Body of pancreas (tissue), 4 donors: Measurements from ENCODE around the gene DCT. TPM values are rescaled to one million over a fixed set of nuclear protein-coding genes. Genes with fewer than 3 reads are reported as not detected.

ENCODE experiments used
- ATAC-seq: fragments of 150-250 bp; one replicate; pipeline ENCODE4 v1.9.1; 2016
- DNase-seq, 4 donors: peaks; one replicate each; pipeline ENCODE4 v3.0.0-alpha.2; 2019
- H3K27ac ChIP-seq, 4 donors: fragments of 200-600 bp; sonication (generic); 1 replicate in 3 of 4; 2 replicates in 1 of 4; pipeline versions ENCODE4 v1.5.1 to v1.6.1; 2016 to 2019; ENCODE audit warnings: mild to moderate bottlenecking in 1 of 4, mixed read lengths in 1 of 4, moderate library complexity in 1 of 4
- H3K27me3 ChIP-seq, 2 donors: fragments of 200-600 bp; sonication (generic); one replicate each; pipeline ENCODE4 v1.6.0; 2016; ENCODE audit warnings: mild to moderate bottlenecking in 1 of 2
- H3K36me3 ChIP-seq, 2 donors: fragments of 200-600 bp; sonication (generic); replicated peaks in 1 of 2; 2 replicates each; pipeline ENCODE4 v1.5.1; 2016; ENCODE audit warnings: low read depth in 2 of 2; ENCODE audit not compliant: insufficient read depth in 1 of 2
- H3K4me1 ChIP-seq: fragments of 200-600 bp; sonication (generic); one replicate; pipeline ENCODE4 v1.6.0; 2016
- H3K4me3 ChIP-seq, 2 donors: fragments of 200-600 bp; sonication (generic); 1 replicate in 1 of 2; 2 replicates in 1 of 2; pipeline ENCODE4 v1.5.1; 2016 to 2019
- H3K9me3 ChIP-seq, 3 donors: fragments of 200-600 bp; sonication (generic); 1 replicate in 2 of 3; 2 replicates in 1 of 3; pipeline ENCODE4 v1.5.1; 2016
- CTCF ChIP-seq, 7 experiments: fragments of 450-650 bp in 4 of 7; fragments of 200-600 bp in 3 of 7; sonication (generic) in 3 of 7; IDR thresholded peaks; one replicate each; pipeline ENCODE4 v1.5.1; 2016 to 2019; ENCODE audit warnings: antibody characterized with exemption in 7 of 7
- POLR2A ChIP-seq, 3 donors: fragments of 450-650 bp; IDR thresholded peaks; one replicate each; pipeline ENCODE4 v1.6.1; 2016; ENCODE audit warnings: antibody characterized with exemption in 3 of 3, mild to moderate bottlenecking in 2 of 3
- WGBS, 2 donors: methylation state at CpG; one replicate each; pipeline ENCODE4 v1.1.5; 2017; 5-methylcytosine and 5-hydroxymethylcytosine counted together
- intact Hi-C: fragments of 100-400 bp; cut with DNase I; formaldehyde crosslinking; loops from one replicate; pipeline ENCODE4 v1.15.1; 2023
- total RNA-seq, 2 donors: library from RNA; depleted of rRNA; stranded (reverse); fragments of >200 nt; gene quantifications; one replicate each; pipeline ENCODE4 v1.1.0, GENCODE V29; 2016

DCT gene
- total RNA-seq, 2 donors from 2014 or later = 0.33 to 0.78 TPM

- WGBS, 2 donors = 66 to 69% methylated on average over 7 of the region's 7 CpGs
- ATAC-seq = no peak
- no peaks in the 10 kb centered on the region for H3K9me3 ChIP-seq
- intact Hi-C loops = no loop called here
- no peak overlapping the region for H3K4me3 ChIP-seq
- TF ChIP-seq CTCF (IDR thresholded peaks at IDR 0.05) (no peak), POLR2A (IDR thresholded peaks at IDR 0.05) (no peak)
- H3K4me1 ChIP-seq = no peaks in the 10 kb centered on the region
- no peaks in the 10 kb centered on the region for H3K36me3 ChIP-seq
- no peaks in the 10 kb centered on the region for H3K27me3 ChIP-seq
- DNase-seq = no peak
- H3K27ac ChIP-seq = no peak overlapping the region
These were observed 89.7 kb downstream of the DCT start for GRCh38 chr13:94389604-94390351.

- Histone ChIP-seq H3K27ac (no peak overlapping the region), H3K4me1 (peaks cover 6% of the 10 kb centered on the region), H3K27me3 (no peaks in the 10 kb centered on the region), H3K4me3 (no peak overlapping the region), H3K36me3 (no peaks in the 10 kb centered on the region), H3K9me3 (no peaks in the 10 kb centered on the region)
- no peak for DNase-seq
- intact Hi-C loops = no loop called here
- no peak for ATAC-seq
- TF ChIP-seq CTCF (IDR thresholded peaks at IDR 0.05) (no peak), POLR2A (IDR thresholded peaks at IDR 0.05) (no peak)
These were observed 92.4 kb downstream of the DCT start for GRCh38 chr13:94387047-94387446.

Other genes with a start within 250 kb of the DCT start
- gene TGDS, start 116.5 kb upstream of the DCT start, total RNA-seq = 1 to 10 TPM; 6.0 to 8.2 TPM
- 1 to 10 TPM; 4.6 to 6.0 TPM for gene GPR180, start 122.2 kb upstream of the DCT start, total RNA-seq
- gene SOX21, start 232.9 kb upstream of the DCT start, total RNA-seq = under 1 TPM in 1 of 2 donors, not detected in 1; 0.26 TPM